Gastroesophageal sphincter (tissue), 3 donors: Measurements from ENCODE around the gene EXO1.

ENCODE experiments used
- CTCF ChIP-seq, 4 experiments: fragments of 200-600 bp in 2 of 4; fragments of 450-650 bp in 2 of 4; sonication (generic) in 1 of 4; IDR thresholded peaks; one replicate each; pipeline ENCODE4 v1.5.1; 2017 to 2019; ENCODE audit warnings: antibody characterized with exemption in 4 of 4, mild to moderate bottlenecking in 2 of 4, moderate library complexity in 2 of 4
- EP300 ChIP-seq: sonication (generic); formaldehyde crosslinking; IDR thresholded peaks from one replicate; pipeline ENCODE4 v1.6.1; 2017; ENCODE audit warnings: antibody characterized with exemption, mild to moderate bottlenecking
- POLR2A ChIP-seq, 2 donors: fragments of 450-650 bp; IDR thresholded peaks; one replicate each; pipeline ENCODE4 v1.6.1; 2017; ENCODE audit warnings: antibody characterized with exemption in 2 of 2, mild to moderate bottlenecking in 2 of 2, moderate library complexity in 1 of 2
- POLR2AphosphoS5 ChIP-seq: sonication (generic); formaldehyde crosslinking; IDR thresholded peaks from one replicate; pipeline ENCODE4 v1.6.1; 2017; ENCODE audit warnings: antibody characterized with exemption

- TF ChIP-seq POLR2AphosphoS5 (no peak), CTCF (IDR thresholded peaks at IDR 0.05) (no peak), POLR2A (IDR thresholded peaks at IDR 0.05) (no peak), EP300 (no peak)
These were observed 86.3 kb downstream of the EXO1 start for GRCh38 chr1:241934201-241934848.
